H9 (cell line): ENCODE results near the gene PCSK6. TPM values are rescaled to one million over a fixed set of nuclear protein-coding genes. Genes with fewer than 3 reads are reported as not detected.

ENCODE experiments used
- DNase-seq: peaks from one replicate; pipeline ENCODE4 v3.0.0-alpha.2; 2017
- H2AFZ ChIP-seq: one replicate; pipeline ENCODE4 v1.6.1; 2013; ENCODE audit warnings: mild to moderate bottlenecking, low read length, control low read depth, moderate library complexity
- H2AK5ac ChIP-seq: 2 replicates; pipeline ENCODE4 v1.6.1; 2013; ENCODE audit warnings: low read length, control low read depth, mixed read lengths; ENCODE audit not compliant: insufficient read length
- H2BK120ac ChIP-seq: one replicate; pipeline ENCODE4 v1.6.1; 2013; ENCODE audit warnings: low read depth, mild to moderate bottlenecking, low read length, control low read depth, inconsistent platforms; ENCODE audit not compliant: poor library complexity, severe bottlenecking
- H2BK12ac ChIP-seq: 2 replicates; pipeline ENCODE4 v1.6.1; 2013; ENCODE audit warnings: low read length, control low read depth, mixed read lengths, low read depth; ENCODE audit not compliant: insufficient read length
- H2BK15ac ChIP-seq: 2 replicates; pipeline ENCODE4 v1.6.1; 2013; ENCODE audit warnings: low read depth, low read length, control low read depth
- H2BK20ac ChIP-seq: one replicate; pipeline ENCODE4 v1.6.1; 2013; ENCODE audit warnings: low read depth, mild to moderate bottlenecking, low read length, control low read depth, inconsistent platforms; ENCODE audit not compliant: poor library complexity, severe bottlenecking
- H2BK5ac ChIP-seq: 2 replicates; pipeline ENCODE4 v1.6.1; 2013; ENCODE audit warnings: low read length, control low read depth, mixed read lengths; ENCODE audit not compliant: insufficient read length
- H3K14ac ChIP-seq: 2 replicates; pipeline ENCODE4 v1.6.1; 2013; ENCODE audit warnings: low read length, control low read depth; ENCODE audit not compliant: insufficient read depth
- H3K18ac ChIP-seq: 2 replicates; pipeline ENCODE4 v1.6.1; 2013; ENCODE audit warnings: low read depth, mild to moderate bottlenecking, mixed read lengths, low read length, control low read depth; ENCODE audit not compliant: insufficient read length
- H3K23ac ChIP-seq: 2 replicates; pipeline ENCODE4 v1.6.1; 2013; ENCODE audit warnings: low read length, control low read depth, mixed read lengths, low read depth; ENCODE audit not compliant: insufficient read length
- H3K23me2 ChIP-seq: 2 replicates; pipeline ENCODE4 v1.6.1; 2013; ENCODE audit warnings: low read depth, mild to moderate bottlenecking, mixed read lengths, low read length, control low read depth; ENCODE audit not compliant: insufficient read length, poor library complexity, severe bottlenecking
- H3K27ac ChIP-seq: 2 replicates; pipeline ENCODE4 v1.5.1; 2013; ENCODE audit warnings: low read length, control low read depth, mixed read lengths, low read depth; ENCODE audit not compliant: insufficient read length
- H3K27me3 ChIP-seq: 2 replicates; pipeline ENCODE4 v1.6.1; 2013; ENCODE audit warnings: low read length, control low read depth, inconsistent platforms; ENCODE audit not compliant: insufficient read depth
- H3K4ac ChIP-seq: 2 replicates; pipeline ENCODE4 v1.6.1; 2013; ENCODE audit warnings: low read depth, mild to moderate bottlenecking, control low read depth, inconsistent platforms, low read length, moderate library complexity
- H3K4me1 ChIP-seq: 2 replicates; pipeline ENCODE4 v1.6.1; 2013; ENCODE audit warnings: low read length, control low read depth, inconsistent platforms; ENCODE audit not compliant: insufficient read depth
- H3K4me2 ChIP-seq: 2 replicates; pipeline ENCODE4 v1.6.1; 2013; ENCODE audit warnings: low read length, control low read depth, mixed read lengths; ENCODE audit not compliant: insufficient read length, insufficient read depth
- H3K56ac ChIP-seq: 2 replicates; pipeline ENCODE4 v1.6.1; 2013; ENCODE audit warnings: low read depth, mild to moderate bottlenecking, mixed read lengths, low read length, control low read depth; ENCODE audit not compliant: insufficient read length
- H3K79me1 ChIP-seq: 2 replicates; pipeline ENCODE4 v1.6.1; 2013; ENCODE audit warnings: low read depth, mild to moderate bottlenecking, moderate library complexity, low read length, control low read depth, inconsistent platforms; ENCODE audit not compliant: insufficient read depth, poor library complexity, severe bottlenecking
- H3K79me2 ChIP-seq: 2 replicates; pipeline ENCODE4 v1.6.1; 2013; ENCODE audit warnings: low read length, control low read depth, inconsistent platforms; ENCODE audit not compliant: insufficient read depth
- H3K9ac ChIP-seq: 2 replicates; pipeline ENCODE4 v1.6.1; 2013; ENCODE audit warnings: low read length, control low read depth, mixed read lengths; ENCODE audit not compliant: insufficient read length; ENCODE audit errors: extremely low read depth
- H3K9me3 ChIP-seq: one replicate; pipeline ENCODE4 v1.6.1; 2013; ENCODE audit warnings: low read depth, low read length, inconsistent platforms; ENCODE audit not compliant: control insufficient read depth
- H3T11ph ChIP-seq: one replicate; pipeline ENCODE4 v1.6.1; 2013; ENCODE audit warnings: mild to moderate bottlenecking, low read length, control low read depth, inconsistent platforms
- H4K20me1 ChIP-seq: one replicate; pipeline ENCODE4 v1.6.1; 2013; ENCODE audit not compliant: control insufficient read depth, insufficient read length, insufficient read depth
- H4K5ac ChIP-seq: 2 replicates; pipeline ENCODE4 v1.6.1; 2013; ENCODE audit warnings: low read depth, mild to moderate bottlenecking, mixed read lengths, low read length, control low read depth; ENCODE audit not compliant: insufficient read length
- H4K8ac ChIP-seq: replicated peaks from 2 replicates; pipeline ENCODE4 v1.6.1; 2013; ENCODE audit warnings: low read length, control low read depth, mixed read lengths, low read depth; ENCODE audit not compliant: insufficient read length
- H4K91ac ChIP-seq: 2 replicates; pipeline ENCODE4 v1.6.1; 2013; ENCODE audit warnings: low read depth, mild to moderate bottlenecking, moderate library complexity, mixed read lengths, low read length, control low read depth; ENCODE audit not compliant: insufficient read length
- H3K27ac Mint-ChIP-seq, 3 experiments: 2 replicates in 2 of 3; 3 replicates in 1 of 3; pipeline ENCODE4 v1.8.0; 2020 to 2021; ENCODE audit warnings: mixed read lengths in 3 of 3, mild to moderate bottlenecking in 1 of 3, moderate library complexity in 1 of 3
- H3K27me3 Mint-ChIP-seq: 2 replicates; pipeline ENCODE4 v1.8.0; 2021; ENCODE audit warnings: low read depth, mild to moderate bottlenecking, moderate library complexity, mixed read lengths
- H3K36me3 Mint-ChIP-seq, 3 experiments: 2 replicates in 2 of 3; 3 replicates in 1 of 3; pipeline ENCODE4 v1.8.0; 2020 to 2021; ENCODE audit warnings: low read depth in 3 of 3, mixed read lengths in 3 of 3; ENCODE audit not compliant: insufficient read depth in 1 of 3
- H3K4me1 Mint-ChIP-seq, 2 experiments: 2 replicates each; pipeline ENCODE4 v1.8.0; 2020; ENCODE audit warnings: mixed read lengths in 2 of 2
- H3K4me3 Mint-ChIP-seq, 2 experiments: 2 replicates in 1 of 2; 3 replicates in 1 of 2; pipeline ENCODE4 v1.8.0; 2020 to 2021; ENCODE audit warnings: mild to moderate bottlenecking in 2 of 2, mixed read lengths in 2 of 2, moderate library complexity in 1 of 2
- H3K9me3 Mint-ChIP-seq, 2 experiments: 2 replicates in 1 of 2; 3 replicates in 1 of 2; pipeline ENCODE4 v1.8.0; 2020; ENCODE audit warnings: mild to moderate bottlenecking in 2 of 2, mixed read lengths in 2 of 2, moderate library complexity in 1 of 2
- CTCF ChIP-seq: fragments of 200-600 bp; sonication (generic); conservative IDR thresholded peaks from 3 replicates; pipeline ENCODE4 v1.8.0; 2021; ENCODE audit warnings: antibody characterized with exemption, mild to moderate bottlenecking
- WGBS: extraction: QIAGEN DNeasy Blood & Tissue Kit; methylation state at CpG from one replicate; pipeline ENCODE4 v1.1.7; 2013; ENCODE audit warnings: missing lambda C conversion rate, low lambda C conversion rate, mixed read lengths; ENCODE audit not compliant: insufficient read length; ENCODE audit errors: extremely low coverage; 5-methylcytosine and 5-hydroxymethylcytosine counted together
- total RNA-seq: library from RNA; stranded (reverse); gene quantifications from 2 replicates; pipeline ENCODE4 v1.2.1, GENCODE V29; 2021

PCSK6 gene
- total RNA-seq, 1 experiment from 2014 or later = 4.0 TPM

- WGBS = no CpG with 5 or more reads among the region's 21 CpGs
- Mint-ChIP-seq H3K27ac (peak overlapping the region in 1 of 3 experiments; percentile 20; a peak in 1 of 7 replicates), H3K4me1 (0 out of 4 replicates have a peak, but pooled peaks cover 0 to 4% of the 10 kb centered on the region in 2 experiments), H3K4me3 (no peak overlapping the region), H3K9me3 (no peaks in the 10 kb centered on the region), H3K36me3 (no peaks in the 10 kb centered on the region; a peak in 1 of 7 replicates), H3K27me3 (peaks cover 6% of the 10 kb centered on the region)
- no peak overlapping the region for H2BK20ac ChIP-seq
- no peak overlapping the region for H3K14ac ChIP-seq
- H2BK15ac ChIP-seq = no peak overlapping the region
- no peak overlapping the region for H3K27ac ChIP-seq
- no peak overlapping the region for H4K91ac ChIP-seq
- no peak overlapping the region for H3K56ac ChIP-seq
- no peaks in the 10 kb centered on the region for H3K4me1 ChIP-seq
- peak; percentile 20 for DNase-seq
- no peak overlapping the region for H4K5ac ChIP-seq
- H3K23ac ChIP-seq = no peak overlapping the region
- no peaks in the 10 kb centered on the region for H3K27me3 ChIP-seq
- no peak overlapping the region for H2BK120ac ChIP-seq
- H3T11ph ChIP-seq = no peak overlapping the region
- no peak overlapping the region for H4K8ac ChIP-seq
- H3K4me2 ChIP-seq = no peak overlapping the region
- no peak for TF ChIP-seq CTCF
- no peak overlapping the region for H3K4ac ChIP-seq
- no peaks in the 10 kb centered on the region for H4K20me1 ChIP-seq
- H3K18ac ChIP-seq = no peak overlapping the region
- no peak overlapping the region for H2AFZ ChIP-seq
- no peak overlapping the region for H2BK5ac ChIP-seq
- H3K23me2 ChIP-seq = no peaks in the 10 kb centered on the region
- H3K79me2 ChIP-seq = no peaks in the 10 kb centered on the region
- H3K79me1 ChIP-seq = no peaks in the 10 kb centered on the region
- no peaks in the 10 kb centered on the region for H3K9me3 ChIP-seq
- no peak overlapping the region for H2BK12ac ChIP-seq
- H2AK5ac ChIP-seq = no peak overlapping the region
- no peak overlapping the region for H3K9ac ChIP-seq
Observed at GRCh38 chr15:101534376-101534970, 45.0 kb upstream of the PCSK6 start.
